Transverse colon (tissue), 4 donors: Measurements from ENCODE around the gene MYOZ3.

Source experiments
- POLR2AphosphoS5 ChIP-seq, 3 donors: sonication (generic); formaldehyde crosslinking; IDR thresholded peaks; one replicate each; pipeline ENCODE4 v1.6.1; 2016; ENCODE audit warnings: antibody characterized with exemption in 3 of 3
- TF ChIP-seq, protein P1 (sequence below), 5 experiments: fragments of 200-600 bp in 3 of 5; fragments of 450-650 bp in 2 of 5; sonication (generic) in 3 of 5; IDR thresholded peaks; 1 replicate in 2 of 5; 2 replicates in 3 of 5; pipeline ENCODE4 v1.5.1; 2016 to 2017; ENCODE audit warnings: antibody characterized with exemption in 5 of 5, inconsistent platforms in 3 of 5, mild to moderate bottlenecking in 2 of 5, moderate library complexity in 1 of 5

DNA sequence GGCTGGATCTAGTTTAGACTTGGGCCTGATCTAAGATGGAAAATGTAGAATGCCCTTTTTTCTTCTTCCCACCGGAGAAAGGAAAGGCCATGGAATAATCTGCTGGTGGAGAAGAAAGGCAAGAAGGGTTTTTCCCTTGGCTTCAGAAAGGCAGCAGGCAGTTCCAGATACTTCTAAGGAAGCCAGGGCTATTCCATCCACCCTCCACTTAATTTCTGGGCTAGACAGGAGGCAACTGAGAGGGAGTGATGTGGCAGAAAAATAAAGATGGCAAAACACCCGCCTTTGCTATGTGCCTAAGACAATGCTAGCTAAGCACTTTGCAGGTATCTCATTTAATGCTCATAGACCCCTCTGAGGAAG, 9.9 kb downstream of the MYOZ3 start:
- TF ChIP-seq, protein P1, sequence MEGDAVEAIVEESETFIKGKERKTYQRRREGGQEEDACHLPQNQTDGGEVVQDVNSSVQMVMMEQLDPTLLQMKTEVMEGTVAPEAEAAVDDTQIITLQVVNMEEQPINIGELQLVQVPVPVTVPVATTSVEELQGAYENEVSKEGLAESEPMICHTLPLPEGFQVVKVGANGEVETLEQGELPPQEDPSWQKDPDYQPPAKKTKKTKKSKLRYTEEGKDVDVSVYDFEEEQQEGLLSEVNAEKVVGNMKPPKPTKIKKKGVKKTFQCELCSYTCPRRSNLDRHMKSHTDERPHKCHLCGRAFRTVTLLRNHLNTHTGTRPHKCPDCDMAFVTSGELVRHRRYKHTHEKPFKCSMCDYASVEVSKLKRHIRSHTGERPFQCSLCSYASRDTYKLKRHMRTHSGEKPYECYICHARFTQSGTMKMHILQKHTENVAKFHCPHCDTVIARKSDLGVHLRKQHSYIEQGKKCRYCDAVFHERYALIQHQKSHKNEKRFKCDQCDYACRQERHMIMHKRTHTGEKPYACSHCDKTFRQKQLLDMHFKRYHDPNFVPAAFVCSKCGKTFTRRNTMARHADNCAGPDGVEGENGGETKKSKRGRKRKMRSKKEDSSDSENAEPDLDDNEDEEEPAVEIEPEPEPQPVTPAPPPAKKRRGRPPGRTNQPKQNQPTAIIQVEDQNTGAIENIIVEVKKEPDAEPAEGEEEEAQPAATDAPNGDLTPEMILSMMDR (IDR thresholded peaks at IDR 0.05) = no peak
- TF ChIP-seq POLR2AphosphoS5 (IDR thresholded peaks at IDR 0.05) = no peak
